ENCODE results near the gene GPR32. TPM values are rescaled to one million over a fixed set of nuclear protein-coding genes. Genes with fewer than 3 reads are reported as not detected.

The GPR32 gene
- total and polyA plus RNA-seq, 10 of the 15 experiments (the other 5 are each of a cell fraction or from before 2014, with no cell fraction given), result not detected

- H4K20me1 ChIP-seq (ENCODE audit: control insufficient read depth, insufficient read depth), result no peaks in the 10 kb centered on the region
- in situ Hi-C loops (cut with MboI), result no loop called here
- no peaks in the 10 kb centered on the region for H3K36me3 ChIP-seq (ENCODE audit: control insufficient read depth in 2 of 2, insufficient read depth in 2 of 2, low read length in 1 of 2)
- H3K79me2 ChIP-seq (ENCODE audit: control insufficient read depth, insufficient read depth, low read length), result peaks cover 4% of the 10 kb centered on the region
- H2AFZ ChIP-seq (ENCODE audit: control insufficient read depth, low read depth, low read length), result peak overlapping the region; percentile 2
- H3K4me3 ChIP-seq, result peak overlapping the region; percentile 97
- ChIA-PET CTCF (interaction anchor here (0.9 to 2.7 kb wide), 7 partner anchors 15 to 102 kb away, joined by 4 to 15 read pairs (median 5); no protein-coding TSS in a partner anchor), SMC1A (ENCODE audit: uncharacterized antibody, unreplicated experiment) (interaction anchor here (1.0 to 4.6 kb wide), 7 partner anchors 13 to 102 kb away, joined by 3 to 16 read pairs (median 4); no protein-coding TSS in a partner anchor), POLR2A (interaction anchor here (0.7 to 2.9 kb wide), 8 partner anchors 15 to 478 kb away, joined by 3 to 19 read pairs (median 4); no protein-coding TSS in a partner anchor), RAD21 (ENCODE audit: unreplicated experiment) (interaction anchor here (0.8 to 2.4 kb wide), 10 partner anchors 15 to 491 kb away, joined by 3 to 11 read pairs (median 4); partner anchors contain the start of gene KCNC3)
- peak overlapping the region; percentile 38; the same call in 1 of the 2 replicates for H3K27ac ChIP-seq (ENCODE audit: control insufficient read depth, insufficient read depth)
- H3K27me3 ChIP-seq (replicated peaks in 1 of 2; ENCODE audit: control insufficient read depth in 2 of 2, insufficient read depth in 2 of 2, low read length in 1 of 2), result no peaks in the 10 kb centered on the region
- TSS peak; percentile 91 for BruUV-seq (replicated peaks)
- FAIRE-seq (peak; percentile 68), ATAC-seq (no peak), DNase-seq (ENCODE audit: low read depth, low spot score) (no peak)
- intact Hi-C loops (cut with micrococcal nuclease; ENCODE audit: unreplicated experiment), result no loop called here
- peaks cover 1% of the 10 kb centered on the region; the same call in 2 of the 3 replicates for H3K9me3 ChIP-seq (replicated peaks; ENCODE audit: control insufficient read depth, insufficient read depth, low read length)
- TF ChIP-seq ZNF687 (IDR thresholded peaks at IDR 0.05) (peak; percentile 93), HDGF (IDR thresholded peaks at IDR 0.05) (no peak), TCF12 (IDR thresholded peaks at IDR 0.05; ENCODE audit: low read depth, low read length) (peak; percentile 12; the same call in 1 of the 2 replicates), FOXK2 (IDR thresholded peaks at IDR 0.05) (no peak)
- TF ChIP-seq, protein P1, sequence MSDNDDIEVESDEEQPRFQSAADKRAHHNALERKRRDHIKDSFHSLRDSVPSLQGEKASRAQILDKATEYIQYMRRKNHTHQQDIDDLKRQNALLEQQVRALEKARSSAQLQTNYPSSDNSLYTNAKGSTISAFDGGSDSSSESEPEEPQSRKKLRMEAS (IDR thresholded peaks at IDR 0.05; ENCODE audit: low read depth, low read length), result 0 out of 2 replicates have a peak, but pooled peaks have one; percentile 48
- peak overlapping the region; percentile 84 for H3K4me2 ChIP-seq (ENCODE audit: control insufficient read depth, insufficient read depth)
- H3K4me1 ChIP-seq (ENCODE audit: control insufficient read depth, insufficient read depth, low read length), result peaks cover 36% of the 10 kb centered on the region
- WGBS (ENCODE audit: insufficient coverage, insufficient replicate concordance, low lambda C conversion rate, missing lambda C conversion rate), result under 1% methylated on average over 14 of the region's 15 CpGs
- H3K9ac ChIP-seq (ENCODE audit: control insufficient read depth, insufficient read depth, low read length), result 0 out of 2 replicates have a peak overlapping the region, but pooled peaks have one; percentile 17
Observed at GRCh38 chr19:50820086-50820485, 49.8 kb downstream of the GPR32 start.

Data from GM12878 (cell line).